PC-9 (cell line): ENCODE results near the gene TOR4A. TPM values are rescaled to one million over a fixed set of nuclear protein-coding genes. Genes with fewer than 3 reads are reported as not detected.

Experiments used
- BruUV-seq: library from RNA; stranded (reverse); fragments of 400-500 nt; replicated peaks from 2 replicates; lab custom pipeline; 2021; lab: Mats Ljungman, UMichigan
- CTCF ChIA-PET: fragments of 300-600 bp; sonication (Branson Sonifier 250); formaldehyde crosslinking; loops from one replicate; lab custom pipeline; 2022; ENCODE audit warnings: antibody characterized with exemption; lab: Charles Lee
- POLR2A ChIA-PET: fragments of 300-600 bp; sonication (Branson Sonifier 250); formaldehyde crosslinking; loops from one replicate; lab custom pipeline; 2022; ENCODE audit warnings: antibody characterized with exemption; ENCODE audit not compliant: unreplicated experiment; lab: Charles Lee
- DNase-seq, 2 experiments: peaks; one replicate each; pipeline versions ENCODE4 v3.0.0 to v3.0.0-alpha.2; 2015 to 2022; ENCODE audit warnings: mixed read lengths in 1 of 2
- H2AFZ ChIP-seq: fragments of 200-600 bp; sonication (generic); 2 replicates; pipeline ENCODE4 v1.8.1; 2017; ENCODE audit warnings: antibody characterized with exemption
- H3F3A ChIP-seq: fragments of 200-600 bp; sonication (generic); 2 replicates; pipeline ENCODE4 v1.8.1; 2017; ENCODE audit warnings: antibody characterized with exemption, mild to moderate bottlenecking, low read depth; ENCODE audit not compliant: insufficient read depth
- H3K27ac ChIP-seq: fragments of 200-600 bp; sonication (generic); 2 replicates; pipeline ENCODE4 v1.6.1; 2016; ENCODE audit warnings: mixed run types
- H3K27me3 ChIP-seq: fragments of 200-600 bp; sonication (generic); 2 replicates; pipeline ENCODE4 v1.6.1; 2016; ENCODE audit warnings: low read depth, mixed run types; ENCODE audit not compliant: insufficient read depth
- H3K36me3 ChIP-seq: fragments of 200-600 bp; sonication (generic); 2 replicates; pipeline ENCODE4 v1.6.1; 2016; ENCODE audit warnings: low read depth, mixed run types
- H3K4me1 ChIP-seq: fragments of 200-600 bp; sonication (generic); replicated peaks from 2 replicates; pipeline ENCODE4 v1.6.1; 2016; ENCODE audit warnings: mixed run types; ENCODE audit not compliant: insufficient read depth
- H3K4me2 ChIP-seq: fragments of 200-600 bp; sonication (generic); 2 replicates; pipeline ENCODE4 v1.6.1; 2017; ENCODE audit warnings: mixed run types
- H3K4me3 ChIP-seq: fragments of 200-600 bp; sonication (generic); 2 replicates; pipeline ENCODE4 v1.6.1; 2016; ENCODE audit warnings: mixed run types
- H3K79me2 ChIP-seq: fragments of 200-600 bp; sonication (generic); 2 replicates; pipeline ENCODE4 v1.6.1; 2017; ENCODE audit warnings: low read depth, mixed run types
- H3K9me2 ChIP-seq: fragments of 200-600 bp; sonication (generic); 2 replicates; pipeline ENCODE4 v1.8.1; 2017; ENCODE audit warnings: mild to moderate bottlenecking; ENCODE audit not compliant: insufficient read depth
- H3K9me3 ChIP-seq: fragments of 200-600 bp; sonication (generic); 2 replicates; pipeline ENCODE4 v1.8.1; 2016; ENCODE audit warnings: low read depth; ENCODE audit not compliant: insufficient read depth
- H4K20me1 ChIP-seq: fragments of 200-600 bp; sonication (generic); 2 replicates; pipeline ENCODE4 v1.8.1; 2017; ENCODE audit not compliant: insufficient read depth
- CTCF ChIP-seq: fragments of 200-600 bp; sonication (generic); conservative IDR thresholded peaks from 2 replicates; pipeline ENCODE4 v1.6.1; 2017; ENCODE audit warnings: mixed run types, antibody characterized with exemption, mild to moderate bottlenecking, moderate library complexity
- EZH2 ChIP-seq: fragments of 200-600 bp; sonication (generic); IDR thresholded peaks from 2 replicates; pipeline ENCODE4 v1.8.0; 2017; ENCODE audit warnings: antibody characterized with exemption, low read depth
- intact Hi-C: fragments of 100-400 bp; cut with micrococcal nuclease; formaldehyde crosslinking; loops from one replicate; pipeline ENCODE4 v1.10.0; 2022; ENCODE audit not compliant: unreplicated experiment
- total RNA-seq: library from RNA; stranded (reverse); gene quantifications from 2 replicates; pipeline ENCODE4 v1.2.3, GENCODE V29; 2021

TOR4A gene
- total RNA-seq, 1 experiment from 2014 or later: 48.9 TPM

DNA sequence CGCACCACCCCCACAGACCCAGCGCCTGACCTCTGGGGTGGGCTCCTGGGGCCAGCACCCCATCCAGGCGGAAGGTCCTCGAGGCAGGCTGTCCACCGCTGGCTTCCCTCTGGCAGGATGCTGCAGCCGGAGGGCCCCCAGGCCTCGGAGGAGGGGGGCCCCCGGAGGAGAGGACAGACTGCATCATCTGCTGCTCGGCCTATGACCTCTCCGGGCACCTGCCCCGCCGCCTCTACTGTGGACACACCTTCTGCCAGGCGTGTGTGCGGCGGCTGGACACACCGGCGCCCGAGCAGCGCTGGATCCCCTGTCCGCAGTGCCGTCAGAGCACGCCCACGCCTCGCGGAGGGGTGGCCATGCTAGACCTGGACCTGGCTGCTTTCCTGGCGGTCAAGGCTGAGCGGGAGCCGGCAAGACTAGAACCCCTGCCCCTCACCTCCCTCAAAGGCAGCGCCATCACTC lies 49.0 kb upstream of the TOR4A start:
- Histone ChIP-seq H3K9me3 (no peaks in the 10 kb centered on the region), H3F3A (peaks cover 41% of the 10 kb centered on the region), H3K4me1 (peaks cover 55% of the 10 kb centered on the region), H3K27ac (no peak overlapping the region), H3K4me3 (peak overlapping the region; percentile 29; the same call in 1 of the 2 replicates), H2AFZ (no peak overlapping the region), H3K4me2 (peak overlapping the region; percentile 71), H3K79me2 (peaks cover 7% of the 10 kb centered on the region; the same call in 1 of the 2 replicates), H3K9me2 (no peaks in the 10 kb centered on the region), H4K20me1 (no peaks in the 10 kb centered on the region), H3K27me3 (no peaks in the 10 kb centered on the region), H3K36me3 (no peaks in the 10 kb centered on the region)
- no TSS peak for BruUV-seq
- no peak for TF ChIP-seq CTCF
- ChIA-PET CTCF (interaction anchor here (2.3 kb wide), 1 partner anchor 39 kb away, joined by 15 read pairs; the partner anchor contains the start of gene SSNA1), POLR2A (interaction anchor here (0.6 kb wide), 1 partner anchor 12 kb away, joined by 7 read pairs; no protein-coding TSS in a partner anchor)
- DNase-seq: peak; percentile 59 to 80
- intact Hi-C loops: no loop called here

- Histone ChIP-seq H3K27me3 (no peaks in the 10 kb centered on the region), H3K36me3 (no peaks in the 10 kb centered on the region), H4K20me1 (no peaks in the 10 kb centered on the region), H3K4me1 (peaks cover 50% of the 10 kb centered on the region), H3K9me3 (no peaks in the 10 kb centered on the region), H3K4me3 (peak overlapping the region; percentile 29; the same call in 1 of the 2 replicates), H3K4me2 (peak overlapping the region; percentile 71), H3K79me2 (peaks cover 7% of the 10 kb centered on the region; the same call in 1 of the 2 replicates), H3F3A (peaks cover 34% of the 10 kb centered on the region), H3K27ac (no peak overlapping the region), H3K9me2 (no peaks in the 10 kb centered on the region), H2AFZ (no peak overlapping the region)
- no TSS peak for BruUV-seq
- TF ChIP-seq CTCF: no peak
- TF ChIP-seq EZH2: no peak
- ChIA-PET CTCF (no interaction called here), POLR2A (no interaction called here)
- intact Hi-C loops: no loop called here
- no peak for DNase-seq
These were observed 48.3 kb upstream of the TOR4A start for GRCh38 chr9:137228968-137229896.

- Histone ChIP-seq H3K36me3 (no peaks in the 10 kb centered on the region), H3K9me3 (no peaks in the 10 kb centered on the region), H2AFZ (no peak overlapping the region), H3K27ac (no peak overlapping the region), H3K4me1 (peaks cover 41% of the 10 kb centered on the region), H3K9me2 (no peaks in the 10 kb centered on the region), H3F3A (peaks cover 26% of the 10 kb centered on the region), H3K27me3 (no peaks in the 10 kb centered on the region), H3K4me3 (no peak overlapping the region), H4K20me1 (no peaks in the 10 kb centered on the region; the same call in 1 of the 2 replicates), H3K79me2 (peaks cover 6% of the 10 kb centered on the region; the same call in 1 of the 2 replicates), H3K4me2 (no peak overlapping the region)
- BruUV-seq: no TSS peak
- TF ChIP-seq CTCF (no peak), EZH2 (no peak)
- no peak for DNase-seq
- CTCF ChIA-PET: interaction anchor here (0.6 kb wide), 1 partner anchor 201 kb away, joined by 3 read pairs; no protein-coding TSS in a partner anchor
- POLR2A ChIA-PET: no interaction called here
- intact Hi-C loops: no loop called here
These were observed 47.4 kb upstream of the TOR4A start for GRCh38 chr9:137229903-137230704.
